ENCODE measurements around the gene ZNF804B.

- TF ChIP-seq EP300 (IDR thresholded peaks at IDR 0.05) (no peak), POLR2A (IDR thresholded peaks at IDR 0.05) (no peak), CTCF (IDR thresholded peaks at IDR 0.05) (no peak), POLR2AphosphoS5 (IDR thresholded peaks at IDR 0.05) (no peak)
These were observed 580.2 kb downstream of the ZNF804B start for GRCh38 chr7:89339748-89340147.

Measured in sigmoid colon (tissue), 4 donors.